ENCODE data around the gene AHI1.
A peak's percentile ranks its signal among the peaks of the same experiment; 100 is the strongest.
"Not testable (repeated sequence)": the region's sequence is repeated elsewhere in the genome, so short reads cannot be mapped to it uniquely, and the experiment has no call there.

AHI1 gene

GRCh38 chr6:135390458-135390857 lies 107.1 kb downstream of the AHI1 start:
- no peak for DNase-seq (ENCODE audit: low spot score)

- DNase-seq (ENCODE audit: low spot score), result no peak
Observed at GRCh38 chr6:135385299-135385698, 112.2 kb downstream of the AHI1 start.

GRCh38 chr6:135383766-135384165 lies 113.8 kb downstream of the AHI1 start:
- no peak for DNase-seq (ENCODE audit: low spot score)

- no peak for DNase-seq (ENCODE audit: low spot score)
Observed at GRCh38 chr6:135383301-135383700, 114.2 kb downstream of the AHI1 start.

GRCh38 chr6:135382182-135382628 lies 115.3 kb downstream of the AHI1 start:
- DNase-seq (ENCODE audit: low spot score), result no peak

- DNase-seq (ENCODE audit: low spot score), result no peak
Observed at GRCh38 chr6:135380793-135381192, 116.7 kb downstream of the AHI1 start.

GRCh38 chr6:135379647-135380046 lies 117.9 kb downstream of the AHI1 start:
- no peak for DNase-seq (ENCODE audit: low spot score)

GRCh38 chr6:135372758-135373157 lies 124.8 kb downstream of the AHI1 start:
- no peak for DNase-seq (ENCODE audit: low spot score)

- not testable (repeated sequence) for DNase-seq (ENCODE audit: low spot score)
Observed at GRCh38 chr6:135363622-135364021, 133.9 kb downstream of the AHI1 start.

GRCh38 chr6:135362124-135362523 lies 135.4 kb downstream of the AHI1 start:
- DNase-seq (ENCODE audit: low spot score), result no peak

- no peak for DNase-seq (ENCODE audit: low spot score)
Observed at GRCh38 chr6:135360222-135360621, 137.3 kb downstream of the AHI1 start.

- no peak for DNase-seq (ENCODE audit: low spot score)
Observed at GRCh38 chr6:135358985-135359384, 138.6 kb downstream of the AHI1 start.

GRCh38 chr6:135358251-135358821 lies 139.2 kb downstream of the AHI1 start:
- peak; percentile 75 for DNase-seq (ENCODE audit: low spot score)

- DNase-seq (ENCODE audit: low spot score), result no peak
Observed at GRCh38 chr6:135354407-135354806, 143.1 kb downstream of the AHI1 start.

- no peak for DNase-seq (ENCODE audit: low spot score)
Observed at GRCh38 chr6:135353113-135353512, 144.4 kb downstream of the AHI1 start.

- no peak for DNase-seq (ENCODE audit: low spot score)
Observed at GRCh38 chr6:135351635-135352034, 145.9 kb downstream of the AHI1 start.

- DNase-seq (ENCODE audit: low spot score), result no peak
Observed at GRCh38 chr6:135347887-135348286, 149.7 kb downstream of the AHI1 start.

GRCh38 chr6:135346747-135347146 lies 150.8 kb downstream of the AHI1 start:
- DNase-seq (ENCODE audit: low spot score), result no peak

- DNase-seq (ENCODE audit: low spot score), result no peak
Observed at GRCh38 chr6:135344526-135344925, 153.0 kb downstream of the AHI1 start.

- DNase-seq (ENCODE audit: low spot score), result not testable (repeated sequence)
Observed at GRCh38 chr6:135339920-135340319, 157.6 kb downstream of the AHI1 start.

- peak; percentile 61 for DNase-seq (ENCODE audit: low spot score)
Observed at GRCh38 chr6:135334169-135334568, 163.4 kb downstream of the AHI1 start.

- peak; percentile 31 for DNase-seq (ENCODE audit: low spot score)
Observed at GRCh38 chr6:135331002-135331401, 166.5 kb downstream of the AHI1 start.

- DNase-seq (ENCODE audit: low spot score), result no peak
Observed at GRCh38 chr6:135329851-135330803, 167.4 kb downstream of the AHI1 start.
